GM19035 (cell line): Measurements from ENCODE around the gene CYP2U1.
A peak's percentile ranks its signal among the peaks of the same experiment; 100 is the strongest.
"Not testable (repeated sequence)": the region's sequence is repeated elsewhere in the genome, so short reads cannot be mapped to it uniquely, and the experiment has no call there.

Source experiments
- ATAC-seq: cut with Tn5 transposase; IDR thresholded peaks from one replicate; pipeline ENCODE4 v1.9.1; 2021; ENCODE audit not compliant: unreplicated experiment

Gene CYP2U1

DNA sequence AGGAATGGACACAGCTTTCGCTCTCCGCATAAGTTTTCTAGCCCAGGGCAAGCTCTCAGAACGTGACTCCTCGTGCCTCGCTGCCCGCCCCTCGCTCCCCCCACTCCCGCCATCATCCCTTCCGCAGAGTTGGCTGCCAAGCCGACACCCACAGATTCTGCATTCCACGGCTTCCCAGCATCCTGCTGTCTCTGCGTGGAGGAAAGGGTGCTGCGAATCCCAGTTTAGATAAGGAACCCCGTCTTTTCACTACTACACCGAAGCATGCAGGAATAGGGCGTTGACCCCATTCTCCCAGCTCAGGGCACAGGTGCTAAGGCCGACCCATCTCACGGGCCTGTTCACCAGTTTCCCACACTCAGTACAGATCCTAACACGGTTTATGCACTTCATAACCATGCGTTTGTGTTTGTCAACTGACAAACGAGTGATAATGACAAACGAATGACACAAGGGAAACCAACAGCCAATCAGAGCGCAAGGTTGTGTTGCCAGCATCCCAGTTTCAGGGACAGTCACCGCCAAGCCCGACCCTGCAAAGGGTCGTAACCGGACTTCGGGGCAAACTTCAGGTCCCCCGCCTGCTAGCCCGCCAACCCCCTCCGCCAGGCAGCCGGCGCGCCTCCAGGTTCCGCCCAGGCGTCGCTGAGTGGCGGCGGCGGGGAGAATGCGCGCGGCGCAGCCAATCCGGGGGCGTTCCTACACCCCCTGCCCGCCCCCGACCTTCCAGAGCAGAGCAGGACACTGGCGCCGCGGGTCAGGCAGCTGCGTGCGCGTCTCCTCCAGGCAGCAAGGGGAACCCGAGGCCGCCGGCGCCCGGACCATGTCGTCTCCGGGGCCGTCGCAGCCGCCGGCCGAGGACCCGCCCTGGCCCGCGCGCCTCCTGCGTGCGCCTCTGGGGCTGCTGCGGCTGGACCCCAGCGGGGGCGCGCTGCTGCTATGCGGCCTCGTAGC, at the start of gene CYP2U1:
TSS of gene CYP2U1 (plus strand) at position 729 of the 954 bp plus-strand sequence. CDS start at position 824, 95 bp downstream.
- ATAC-seq: peak; percentile 95

DNA sequence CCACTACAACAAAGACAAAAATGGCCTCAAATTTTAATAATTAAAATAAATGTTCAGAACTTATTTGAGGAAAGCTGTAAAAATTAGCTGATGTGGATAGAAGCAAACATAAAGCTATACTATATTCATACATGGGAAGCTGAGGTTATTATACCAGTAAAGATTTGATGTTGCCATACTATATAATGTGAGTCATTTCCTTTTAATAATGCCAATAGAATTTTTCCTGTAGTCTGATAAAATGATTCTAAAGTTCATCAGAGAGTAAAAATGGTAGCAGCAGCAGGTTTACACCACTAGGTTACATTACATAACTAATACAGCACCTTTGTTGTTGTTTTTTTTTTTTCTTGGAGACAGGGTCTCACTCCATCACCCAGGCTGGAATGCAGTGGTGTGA, 45.5 kb upstream of the CYP2U1 start:
- ATAC-seq: no peak

DNA sequence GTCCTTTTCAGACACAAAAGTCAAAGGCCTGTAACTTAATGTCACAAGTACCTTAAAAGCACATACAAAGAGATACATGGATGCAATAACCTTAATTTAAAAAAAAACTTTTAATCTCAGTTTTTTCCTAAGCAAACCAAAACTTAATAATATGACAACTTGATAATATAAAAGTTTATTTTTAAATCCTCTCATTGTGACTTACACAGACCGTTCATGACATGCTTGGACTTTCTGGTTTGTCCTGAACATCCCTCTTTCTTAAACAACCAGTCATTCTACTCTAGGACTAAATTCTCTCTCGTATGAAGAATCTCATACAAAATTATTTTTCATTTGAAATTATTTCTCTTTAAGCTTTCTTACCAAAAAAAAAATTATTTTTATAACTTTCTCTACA, 43.1 kb upstream of the CYP2U1 start:
- no peak for ATAC-seq

DNA sequence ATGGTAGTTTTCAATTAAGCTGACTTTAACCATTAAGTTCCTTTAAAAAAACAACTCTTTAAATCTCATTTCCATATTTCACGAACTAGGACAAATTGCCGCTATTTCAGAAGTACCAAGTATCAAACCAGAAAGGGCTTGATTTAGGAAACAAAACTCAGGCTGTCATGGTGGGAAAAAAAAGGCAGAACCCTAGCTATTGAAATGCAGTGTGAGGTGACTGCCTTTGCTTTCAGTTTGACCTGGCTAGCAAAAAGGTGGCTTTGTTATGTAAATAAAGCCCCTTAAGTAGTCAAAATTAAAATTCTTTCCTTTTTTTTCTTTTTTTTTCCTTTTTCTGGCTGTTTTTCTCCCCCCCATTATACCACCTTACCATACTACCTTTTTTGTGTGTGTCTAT, 40.6 kb upstream of the CYP2U1 start:
- no peak for ATAC-seq

DNA sequence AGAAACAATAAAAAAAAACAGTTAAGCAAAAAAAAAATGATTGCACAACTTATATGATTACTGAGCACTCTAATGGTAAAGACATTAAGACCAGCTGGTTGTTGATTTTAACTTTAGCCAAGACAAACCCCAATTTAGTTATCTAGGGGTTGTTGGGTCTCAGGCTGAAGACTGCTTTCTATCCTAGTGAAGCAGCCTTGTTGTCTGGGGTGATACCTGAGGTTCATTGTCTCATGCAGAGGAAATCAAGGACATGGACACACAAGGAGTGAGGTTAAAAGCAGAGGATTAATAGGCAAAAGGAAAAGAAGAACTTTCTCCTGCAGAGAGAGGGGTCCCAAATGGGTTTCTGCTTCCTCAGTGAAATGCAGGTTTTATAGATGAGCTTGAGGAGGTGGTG, 40.0 kb upstream of the CYP2U1 start:
- no peak for ATAC-seq

DNA sequence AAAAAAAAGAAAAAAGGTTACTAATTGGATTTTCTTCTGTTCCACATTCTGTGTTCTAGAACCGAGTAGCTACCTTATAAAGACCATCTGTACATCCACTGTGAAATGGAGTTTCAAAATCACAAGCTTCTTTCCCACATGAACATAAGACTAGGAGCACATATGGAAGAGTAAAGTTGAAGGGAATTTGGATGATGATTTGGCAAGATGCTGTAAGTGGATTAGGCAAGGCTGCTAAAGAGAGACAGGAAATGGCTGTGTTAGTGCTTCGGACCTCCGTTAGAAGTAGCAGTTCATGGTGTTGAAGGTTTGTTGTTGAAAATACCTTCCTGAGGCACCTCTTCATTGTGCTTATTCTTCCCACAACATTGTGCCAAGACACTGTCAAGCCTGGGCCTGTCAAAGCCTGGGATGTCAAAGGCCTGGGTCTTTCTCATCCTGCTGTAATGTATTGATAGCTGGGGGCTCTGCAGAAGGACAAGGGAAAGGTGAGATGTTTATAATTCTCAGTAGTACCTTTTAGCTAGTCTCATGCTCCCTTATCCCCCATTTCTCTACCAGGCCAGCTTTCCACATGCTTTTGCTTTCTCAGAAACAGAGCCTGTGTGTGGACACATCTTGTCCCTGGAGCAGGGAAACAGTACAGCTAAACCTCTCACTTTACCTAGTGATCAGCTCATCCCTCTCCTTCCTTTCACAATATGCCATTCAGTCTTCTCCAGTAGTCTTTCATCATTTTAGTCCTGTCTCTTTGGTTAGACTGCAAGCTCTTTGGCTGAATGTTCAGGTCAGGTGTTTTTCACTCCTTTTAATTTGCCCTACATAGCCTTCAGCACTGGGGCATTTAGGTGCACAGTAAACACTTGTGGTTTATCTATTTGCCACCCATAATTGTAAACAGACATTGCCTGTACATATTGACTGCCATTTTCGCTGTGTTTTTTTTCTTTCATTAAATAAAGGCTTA, 37.9 kb upstream of the CYP2U1 start:
- no peak for ATAC-seq

DNA sequence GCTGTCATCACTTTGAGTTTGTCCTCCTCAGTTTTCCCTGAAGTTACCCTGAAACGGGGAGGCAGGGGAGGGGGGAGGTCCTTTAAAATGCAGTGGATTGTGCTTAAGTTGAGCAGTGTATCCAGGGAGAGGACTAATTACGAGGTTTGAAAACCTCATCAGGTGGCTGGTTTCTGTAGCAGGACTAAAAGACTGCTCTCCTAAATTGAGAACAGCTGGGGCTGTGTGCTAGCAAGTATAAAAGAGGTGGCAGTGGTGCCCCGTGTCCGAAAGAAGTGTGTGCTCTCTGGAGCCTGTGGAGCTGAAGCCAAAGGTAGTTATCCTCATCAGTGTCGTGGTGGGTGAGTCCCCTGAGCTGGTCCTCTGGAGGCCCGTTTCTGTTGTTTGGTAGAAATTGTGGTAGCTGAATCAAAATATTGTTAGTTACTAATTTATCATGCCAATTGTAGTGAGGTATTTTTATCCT, 37.2 kb upstream of the CYP2U1 start:
- no peak for ATAC-seq

DNA sequence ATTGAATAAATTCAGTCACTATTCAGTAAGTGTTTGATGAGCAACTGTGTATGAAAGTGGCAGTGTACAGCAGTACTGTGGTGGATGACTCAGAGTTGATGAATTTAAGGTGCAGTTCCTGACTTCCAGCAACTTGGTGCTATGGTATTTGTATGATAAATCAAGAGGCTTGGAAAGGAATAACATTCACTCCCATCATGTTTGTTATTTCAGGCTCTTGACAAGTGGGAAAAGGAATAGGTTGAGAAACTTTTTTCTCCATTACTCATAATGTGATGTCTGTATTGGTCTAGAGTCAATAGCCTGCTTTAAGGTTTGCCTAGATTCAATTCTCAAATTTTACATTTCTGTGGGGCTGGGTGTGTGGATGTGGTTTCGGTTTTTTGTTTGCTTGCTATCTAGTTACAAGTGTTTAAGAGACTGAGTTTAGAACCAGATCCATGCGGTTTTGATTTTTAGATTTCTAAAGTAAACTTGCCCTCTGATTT, 35.1 kb upstream of the CYP2U1 start:
- ATAC-seq: no peak

DNA sequence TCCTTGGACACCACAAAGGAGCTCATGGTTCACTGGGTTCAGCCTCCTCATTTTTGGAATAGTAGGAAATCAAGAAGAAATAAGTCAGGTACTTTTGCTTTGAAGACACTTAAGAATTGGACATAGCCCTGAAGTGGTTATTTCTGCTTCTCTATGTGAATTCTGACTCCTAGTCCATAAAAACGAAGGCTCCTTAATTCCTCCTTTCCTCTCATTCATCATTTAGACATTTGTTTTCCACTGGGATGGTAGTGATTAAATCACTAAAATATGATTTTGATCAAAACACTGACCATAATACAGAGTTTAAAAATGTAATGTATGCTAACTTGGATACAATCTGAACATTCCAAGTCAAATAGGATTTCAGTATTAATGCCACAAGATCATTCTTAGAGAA, 34.7 kb upstream of the CYP2U1 start:
- no peak for ATAC-seq

DNA sequence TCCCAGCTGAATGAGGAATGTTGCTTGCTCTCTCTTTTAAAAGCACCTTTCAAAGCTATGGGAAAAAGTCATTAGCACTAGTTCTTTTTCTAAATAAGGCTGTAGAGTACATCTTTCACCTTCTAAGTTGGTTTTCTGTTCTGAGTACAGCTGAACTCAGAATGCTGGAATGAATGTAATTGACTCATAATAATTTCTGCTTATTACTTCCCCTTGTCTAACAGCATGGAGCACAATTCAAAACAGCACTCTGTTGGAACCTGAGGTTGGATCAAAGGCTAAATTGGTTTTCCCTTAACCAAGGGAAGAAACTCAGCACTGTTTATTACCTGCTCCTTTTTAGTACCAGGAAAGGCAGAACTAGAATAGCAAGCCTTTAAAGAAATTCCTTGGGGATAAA, 33.5 kb upstream of the CYP2U1 start:
- no peak for ATAC-seq

DNA sequence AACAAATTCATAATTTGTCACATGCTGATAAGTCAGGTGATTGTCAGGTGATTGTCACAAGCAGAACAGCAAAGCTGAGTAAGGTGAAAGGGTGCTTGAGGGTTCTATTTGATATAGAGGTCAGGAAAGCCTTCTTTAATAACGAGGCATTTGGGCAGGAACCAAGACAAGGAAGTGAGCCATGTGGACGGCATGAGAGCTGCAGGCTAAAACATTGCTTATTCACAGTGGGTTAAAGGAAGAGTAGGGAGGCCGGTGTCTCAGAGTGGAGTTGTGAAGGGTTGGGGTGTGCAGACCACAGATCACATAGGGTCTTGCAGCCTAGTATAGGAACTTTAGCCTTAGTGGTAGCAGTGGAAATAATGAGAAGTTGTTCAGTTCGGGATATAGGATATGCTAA, 31.3 kb upstream of the CYP2U1 start:
- ATAC-seq: no peak

DNA sequence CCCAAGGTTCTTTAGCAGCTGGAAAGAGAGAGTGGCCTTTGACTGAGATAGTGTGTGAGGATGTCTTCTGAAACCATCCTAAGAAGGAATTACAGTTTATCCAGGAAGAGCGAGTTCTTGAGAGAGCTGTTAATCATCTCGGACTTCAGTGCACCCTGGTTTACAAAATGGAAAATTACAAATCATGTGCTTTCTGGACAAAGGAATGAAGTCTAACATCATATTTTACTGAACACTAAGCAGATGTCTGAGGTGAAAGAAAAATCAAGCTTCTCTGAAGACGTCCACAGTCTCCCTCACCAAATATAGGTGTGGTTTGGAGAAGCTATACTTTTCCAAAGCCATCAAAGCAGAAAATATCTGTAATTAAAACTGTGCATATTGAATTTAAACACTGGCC, 30.8 kb upstream of the CYP2U1 start:
- ATAC-seq: no peak

DNA sequence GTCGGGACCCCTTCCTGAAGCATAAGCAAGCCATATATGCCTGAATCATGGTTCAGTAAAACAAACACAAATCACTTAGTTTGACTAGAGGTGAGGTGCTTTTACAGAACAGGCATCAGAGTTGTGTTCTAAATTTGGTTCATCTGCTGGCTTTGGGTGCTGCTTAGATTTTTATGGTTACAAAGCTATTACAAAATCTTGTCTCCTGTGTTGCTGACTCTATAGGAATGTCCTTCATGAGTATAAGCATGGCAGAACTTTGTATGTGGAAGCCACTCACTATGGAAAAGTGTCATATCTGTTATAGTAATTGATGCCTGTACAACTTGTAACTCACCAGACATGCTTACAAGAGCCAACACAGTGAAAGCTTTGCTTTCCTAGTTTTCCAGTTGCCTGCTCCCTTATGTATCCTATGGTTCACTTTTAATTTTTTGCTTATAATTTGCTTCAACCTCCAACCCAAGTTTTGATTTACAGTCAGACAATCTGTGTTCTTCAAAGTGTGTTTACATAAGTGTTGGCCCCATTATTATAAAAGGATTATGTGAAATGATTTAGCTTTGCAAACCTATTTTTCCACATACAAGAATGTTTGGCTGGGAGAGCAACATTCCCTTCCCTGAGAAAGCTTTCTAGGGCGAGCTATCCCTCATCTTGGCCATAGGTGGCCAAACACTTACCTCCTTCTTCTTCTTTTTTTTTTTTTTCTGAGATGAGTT, 30.0 kb upstream of the CYP2U1 start:
- ATAC-seq: no peak

DNA sequence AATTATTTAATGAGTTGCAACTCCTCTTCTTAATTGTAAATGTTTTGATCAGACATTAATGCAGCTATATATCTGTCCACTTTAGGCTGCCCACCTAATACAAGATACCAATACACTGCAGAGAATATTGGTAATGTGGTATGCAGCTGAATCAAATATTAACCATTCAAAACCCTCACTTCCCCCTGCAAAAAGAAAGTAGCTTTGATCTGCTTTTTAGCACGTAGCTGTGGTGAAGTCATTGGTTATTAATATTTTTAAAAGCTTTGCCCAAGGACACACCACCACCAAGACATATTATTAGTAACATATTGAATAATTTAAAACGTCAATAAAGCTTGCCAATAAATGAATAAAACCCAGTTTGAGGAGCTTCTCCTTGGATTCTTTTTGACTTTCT, 28.6 kb upstream of the CYP2U1 start:
- peak; percentile 44 for ATAC-seq

DNA sequence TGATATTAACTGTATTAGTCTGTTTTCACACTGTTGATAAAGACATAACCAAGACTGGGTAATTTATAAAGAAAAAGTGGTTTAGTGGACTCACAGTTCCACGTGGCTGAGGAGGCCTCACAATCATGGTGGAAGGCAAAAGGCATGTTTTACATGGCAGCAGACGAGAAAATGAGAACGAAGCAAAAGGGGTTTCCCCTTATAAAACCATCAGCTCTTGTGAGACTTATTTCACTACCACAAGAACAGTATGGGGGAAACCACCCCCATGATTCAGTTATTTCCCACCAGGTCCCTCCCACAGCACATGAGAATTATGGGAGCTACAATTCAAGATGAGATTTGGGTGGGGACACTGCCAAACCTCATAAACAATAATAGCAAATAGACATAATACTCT, 26.3 kb upstream of the CYP2U1 start:
- not testable (repeated sequence) for ATAC-seq

DNA sequence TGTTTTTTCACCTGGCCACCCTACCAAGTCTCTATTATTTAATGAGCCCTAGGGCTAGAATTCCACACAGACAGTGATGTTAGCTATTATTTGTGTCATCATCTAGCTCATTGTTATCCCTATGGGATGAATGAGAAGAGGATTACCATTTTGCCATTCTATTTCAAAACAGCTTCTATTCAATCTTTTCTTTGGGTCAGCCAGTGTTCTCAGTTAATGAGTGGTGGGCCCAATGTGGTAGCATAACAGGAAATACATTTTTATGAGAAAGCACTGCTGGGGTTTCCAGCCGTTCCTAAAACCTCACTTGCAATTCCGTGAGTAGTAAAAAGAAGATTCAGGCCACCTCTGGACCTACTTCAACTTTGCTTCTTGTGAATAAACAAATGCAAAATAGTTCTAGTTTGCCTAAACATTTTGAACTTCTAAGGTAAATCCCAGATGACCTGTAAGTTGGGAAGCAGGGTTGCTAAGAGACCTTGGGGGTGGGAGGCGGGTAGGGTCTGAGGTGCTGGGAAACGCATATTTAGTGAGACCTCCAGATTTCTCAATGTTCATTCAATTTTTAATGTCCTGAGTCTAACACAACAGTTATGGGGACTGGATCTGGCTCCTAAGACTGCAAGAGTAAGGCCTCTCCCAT, 24.8 kb upstream of the CYP2U1 start:
- no peak for ATAC-seq

DNA sequence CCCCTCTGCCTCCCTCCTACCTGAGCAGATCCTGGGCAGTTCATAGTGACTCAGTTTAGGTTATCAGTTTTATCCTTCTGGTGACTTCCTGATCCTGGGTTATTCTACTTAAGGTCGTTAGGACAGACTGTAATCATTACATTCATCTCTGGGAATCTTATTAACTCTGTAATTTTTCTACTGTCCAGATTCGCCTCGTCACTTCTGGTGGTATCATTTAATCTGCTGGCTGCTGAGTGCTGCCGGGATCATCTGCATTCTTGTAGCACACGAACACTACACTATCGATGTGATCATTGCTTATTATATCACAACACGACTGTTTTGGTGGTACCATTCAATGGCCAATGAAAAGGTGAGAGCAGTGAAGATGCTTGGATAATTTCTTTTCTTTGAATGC, 23.0 kb upstream of the CYP2U1 start:
- ATAC-seq: no peak

DNA sequence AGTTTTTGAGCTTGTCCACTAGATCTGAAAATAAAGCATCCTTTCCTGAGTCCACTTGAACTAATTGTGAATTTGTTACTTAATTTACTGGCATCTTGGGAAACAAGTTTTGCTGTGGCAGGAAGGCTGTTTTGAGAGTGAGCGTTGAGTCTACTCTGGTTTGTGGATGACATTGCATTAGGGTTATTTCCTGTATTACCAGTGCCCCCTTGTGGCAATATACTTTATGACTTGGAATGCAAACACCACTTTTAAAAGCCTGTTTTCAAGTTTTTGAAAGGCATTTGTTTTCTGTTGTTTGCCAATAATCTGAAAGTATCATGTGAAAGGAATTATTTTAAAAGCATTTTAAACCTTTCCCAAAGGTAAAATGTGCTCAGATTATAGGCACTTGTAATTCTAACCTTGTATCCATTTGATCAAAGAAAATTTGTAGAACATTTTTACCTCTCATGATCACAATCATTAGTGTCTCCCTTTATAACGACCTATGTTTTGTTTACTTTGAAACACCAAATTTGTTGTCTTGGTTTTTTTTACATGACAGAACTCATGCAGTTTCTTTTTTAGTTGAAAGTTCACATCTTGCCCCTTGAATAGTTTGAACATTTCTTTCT, 18.0 kb upstream of the CYP2U1 start:
- ATAC-seq: peak; percentile 79

DNA sequence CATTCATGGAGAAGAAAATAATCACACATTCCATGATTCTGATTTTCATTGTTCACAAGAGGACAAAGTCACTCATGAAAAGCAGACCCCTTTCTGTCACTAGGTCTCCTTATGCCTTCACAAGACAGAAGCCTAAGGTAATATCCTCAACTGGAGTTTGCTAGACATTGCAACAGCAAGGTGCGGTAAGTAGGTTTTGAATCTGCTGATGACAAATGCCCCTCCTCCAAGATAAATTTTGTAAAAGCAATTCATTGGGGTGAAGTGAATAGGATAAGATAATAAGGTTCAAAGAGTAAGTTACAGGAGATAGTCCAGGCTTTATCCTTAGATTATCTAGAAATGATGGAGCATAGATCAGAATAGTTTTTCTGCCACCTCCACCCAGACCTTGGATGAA, 16.1 kb upstream of the CYP2U1 start:
- no peak for ATAC-seq

DNA sequence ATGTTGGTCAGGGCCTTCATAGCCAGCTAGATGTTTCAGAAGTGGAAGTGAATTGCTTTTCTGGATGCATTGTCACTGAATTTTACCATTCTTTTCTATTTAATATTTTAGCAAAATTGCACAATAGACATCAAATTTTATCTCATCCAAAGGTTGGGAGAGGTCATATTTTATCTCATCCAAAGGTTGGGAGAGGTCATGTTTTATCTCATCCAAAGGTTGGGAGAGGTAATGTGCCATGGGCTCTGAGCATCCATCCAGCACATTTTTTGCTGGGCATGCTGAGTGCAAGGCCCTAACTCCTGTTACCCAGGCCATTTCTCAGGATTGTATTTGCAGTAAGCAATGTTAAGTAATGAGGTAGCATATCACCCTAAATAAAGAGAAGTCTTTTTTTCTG, 14.7 kb upstream of the CYP2U1 start:
- no peak for ATAC-seq
